Measurements from ENCODE around the gene CYP27A1. TPM values are rescaled to one million over a fixed set of nuclear protein-coding genes. Genes with fewer than 3 reads are reported as not detected.

CYP27A1 gene
- total RNA-seq, 4 donors from 2014 or later: 1.7 to 11.2 (median 6.4) TPM

GRCh38 chr2:218782528-218782844 is 539 bp downstream of the CYP27A1 start:
- peaks cover 0 to 41% (median 0%) of the 10 kb centered on the region in 3 donors for H3K4me1 ChIP-seq
- intact Hi-C loops (cut with DNase I): no loop called here
- TF ChIP-seq CTCF (IDR thresholded peaks at IDR 0.05): no peak
- no peak for TF ChIP-seq POLR2A (IDR thresholded peaks at IDR 0.05)

GRCh38 chr2:218783688-218784087 is 1.7 kb downstream of the CYP27A1 start:
- H3K27me3 ChIP-seq: peaks cover 0 to 9% (median 0%) of the 10 kb centered on the region in 4 donors
- intact Hi-C loops (cut with DNase I): no loop called here
- no peak for DNase-seq

More at GRCh38 chr2:218782528-218782844, 539 bp downstream of the CYP27A1 start:
- 7 to 24% methylated on average over 6 of the region's 6 CpGs for WGBS, 2 donors
- H3K27ac ChIP-seq: peak overlapping the region; percentile 77 to 87 (median 86)
- peaks cover 0 to 3% (median under 1%) of the 10 kb centered on the region in 3 donors for H3K9me3 ChIP-seq
- peak overlapping the region; percentile 49 to 90 (median 72) for H3K4me3 ChIP-seq
- H3K27me3 ChIP-seq: peaks cover 0 to 9% (median 0%) of the 10 kb centered on the region in 4 donors
- no peak for DNase-seq
- H3K36me3 ChIP-seq: no peaks in the 10 kb centered on the region

GRCh38 chr2:218785103-218785502 is 3.2 kb downstream of the CYP27A1 start:
- no peak for DNase-seq
- no peak overlapping the region for H3K27ac ChIP-seq
- no peaks in the 10 kb centered on the region for H3K36me3 ChIP-seq
- no peak overlapping the region for H3K4me3 ChIP-seq
- peaks cover 0 to 57% (median 0%) of the 10 kb centered on the region in 3 donors for H3K4me1 ChIP-seq
- intact Hi-C loops (cut with DNase I): no loop called here
- TF ChIP-seq CTCF (IDR thresholded peaks at IDR 0.05) (no peak), POLR2A (IDR thresholded peaks at IDR 0.05) (no peak)
- 40% methylated on average over 1 of the region's 1 CpG; no CpG with 5 or more reads in 1 of the 2 donors for WGBS, 2 donors
- H3K9me3 ChIP-seq: no peaks in the 10 kb centered on the region
- H3K27me3 ChIP-seq: peaks cover 0 to 9% (median 0%) of the 10 kb centered on the region in 4 donors

More at GRCh38 chr2:218783688-218784087, 1.7 kb downstream of the CYP27A1 start:
- Histone ChIP-seq H3K36me3 (no peaks in the 10 kb centered on the region), H3K4me3 (peak overlapping the region in 1 of 4 donors; percentile 32), H3K9me3 (no peaks in the 10 kb centered on the region), H3K4me1 (peaks cover 0 to 49% (median 0%) of the 10 kb centered on the region in 3 donors), H3K27ac (no peak overlapping the region)
- WGBS, 2 donors: 79 to 92% methylated on average over 4 of the region's 4 CpGs
- no peak for TF ChIP-seq POLR2A (IDR thresholded peaks at IDR 0.05)
- TF ChIP-seq CTCF (IDR thresholded peaks at IDR 0.05): no peak

- H3K27me3 ChIP-seq: peaks cover 0 to 9% (median 0%) of the 10 kb centered on the region in 4 donors
- DNase-seq: no peak
- no peaks in the 10 kb centered on the region for H3K36me3 ChIP-seq
- H3K4me1 ChIP-seq: peaks cover 0 to 50% (median 0%) of the 10 kb centered on the region in 3 donors
- TF ChIP-seq POLR2A (IDR thresholded peaks at IDR 0.05) (no peak), CTCF (IDR thresholded peaks at IDR 0.05) (no peak)
- intact Hi-C loops (cut with DNase I): no loop called here
- no peak overlapping the region for H3K27ac ChIP-seq
- H3K9me3 ChIP-seq: no peaks in the 10 kb centered on the region
- 84 to 93% methylated on average over 3 of the region's 3 CpGs for WGBS, 2 donors
- no peak overlapping the region for H3K4me3 ChIP-seq
These were observed 4.2 kb downstream of the CYP27A1 start for GRCh38 chr2:218786133-218786532.

GRCh38 chr2:218788529-218789255 is 6.7 kb downstream of the CYP27A1 start:
- Histone ChIP-seq H3K27me3 (no peaks in the 10 kb centered on the region), H3K36me3 (no peaks in the 10 kb centered on the region), H3K9me3 (no peaks in the 10 kb centered on the region), H3K4me1 (peaks cover 0 to 26% (median 0%) of the 10 kb centered on the region in 3 donors), H3K4me3 (no peak overlapping the region), H3K27ac (peak overlapping the region in 2 of 4 donors; percentile 10 to 42)
- no peak for TF ChIP-seq POLR2A (IDR thresholded peaks at IDR 0.05)
- no peak for TF ChIP-seq CTCF (IDR thresholded peaks at IDR 0.05)
- no peak for DNase-seq
- 62 to 76% methylated on average over 2 of the region's 2 CpGs for WGBS, 2 donors
- intact Hi-C loops (cut with DNase I): no loop called here
